Right ventricle myocardium inferior (tissue), 1 donor: ENCODE measurements around the gene BANF2. TPM values are rescaled to one million over a fixed set of nuclear protein-coding genes. Genes with fewer than 3 reads are reported as not detected.

Experiments used
- ATAC-seq: fragments of 200-7000 bp; cut with Tn5 transposase; one replicate; pipeline ENCODE4 v1.9.1; 2020; ENCODE audit warnings: mild to moderate bottlenecking, moderate library complexity
- DNase-seq: peaks from one replicate; pipeline ENCODE4 v3.0.0; 2021; ENCODE audit errors: missing footprints
- intact Hi-C: fragments of 100-400 bp; cut with DNase I; formaldehyde crosslinking; loops from one replicate; pipeline ENCODE4 v1.11.0; 2022
- total RNA-seq: library from RNA; stranded (reverse); fragmentation: NEBNext Ultra II Directional; extraction: Animal tissue kit (Norgen Biotek cat#: 25700); gene quantifications from one replicate; pipeline ENCODE4 v1.2.1, GENCODE V29; 2021
- donor health status: DM: no; HTN: yes; CAD: no; lungs with severe emphysema.

Gene BANF2
- total RNA-seq, 1 donor from 2014 or later = not detected

DNA sequence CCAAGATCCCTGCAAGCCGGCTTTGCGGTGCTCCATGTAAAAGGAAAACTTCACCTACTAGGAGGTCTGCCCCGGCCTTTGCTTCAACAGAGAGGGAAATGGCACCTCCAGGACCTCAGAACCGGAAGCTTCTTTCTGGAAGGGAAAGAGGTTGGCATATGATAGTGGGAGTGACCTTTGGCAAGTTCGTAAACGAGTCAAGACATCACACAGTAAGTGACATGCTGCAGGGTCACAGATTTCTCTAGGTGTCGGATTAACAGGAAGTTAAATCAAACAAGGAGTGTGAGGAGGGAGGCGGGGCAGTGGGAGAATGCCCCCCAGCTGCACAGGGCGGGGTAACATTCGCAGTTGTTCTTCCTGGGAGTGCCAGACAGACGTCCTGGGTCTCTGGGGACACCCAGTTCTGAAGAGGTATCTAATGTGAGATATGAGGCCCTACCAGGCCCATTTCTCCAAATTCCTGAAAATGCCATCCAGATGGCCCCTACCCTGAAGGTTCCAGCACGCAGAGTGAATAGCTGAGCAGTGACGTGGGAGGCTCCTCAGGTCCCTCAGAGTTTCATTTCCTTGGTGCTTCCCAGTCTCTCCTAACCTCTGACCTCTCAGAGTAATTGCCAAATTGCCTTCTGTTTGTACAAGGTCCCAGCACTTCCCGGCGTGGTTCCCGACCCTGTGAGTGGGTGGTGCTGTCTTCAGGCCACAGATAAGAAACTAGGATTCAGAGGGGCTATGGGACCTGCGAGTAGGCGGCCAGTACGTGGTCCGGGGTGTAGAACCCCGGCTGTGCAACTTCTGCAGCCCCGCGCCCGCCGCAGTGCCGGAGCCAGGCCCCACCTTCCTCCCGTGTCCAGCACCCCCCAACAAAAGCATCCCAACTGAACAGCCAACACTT is 19.6 kb upstream of the BANF2 start:
- no peak for ATAC-seq
- intact Hi-C loops = loop anchor here (1.0 to 10.0 kb wide), 5 partner anchors 72 to 315 kb away; no protein-coding TSS in a partner anchor
- DNase-seq = no peak

DNA sequence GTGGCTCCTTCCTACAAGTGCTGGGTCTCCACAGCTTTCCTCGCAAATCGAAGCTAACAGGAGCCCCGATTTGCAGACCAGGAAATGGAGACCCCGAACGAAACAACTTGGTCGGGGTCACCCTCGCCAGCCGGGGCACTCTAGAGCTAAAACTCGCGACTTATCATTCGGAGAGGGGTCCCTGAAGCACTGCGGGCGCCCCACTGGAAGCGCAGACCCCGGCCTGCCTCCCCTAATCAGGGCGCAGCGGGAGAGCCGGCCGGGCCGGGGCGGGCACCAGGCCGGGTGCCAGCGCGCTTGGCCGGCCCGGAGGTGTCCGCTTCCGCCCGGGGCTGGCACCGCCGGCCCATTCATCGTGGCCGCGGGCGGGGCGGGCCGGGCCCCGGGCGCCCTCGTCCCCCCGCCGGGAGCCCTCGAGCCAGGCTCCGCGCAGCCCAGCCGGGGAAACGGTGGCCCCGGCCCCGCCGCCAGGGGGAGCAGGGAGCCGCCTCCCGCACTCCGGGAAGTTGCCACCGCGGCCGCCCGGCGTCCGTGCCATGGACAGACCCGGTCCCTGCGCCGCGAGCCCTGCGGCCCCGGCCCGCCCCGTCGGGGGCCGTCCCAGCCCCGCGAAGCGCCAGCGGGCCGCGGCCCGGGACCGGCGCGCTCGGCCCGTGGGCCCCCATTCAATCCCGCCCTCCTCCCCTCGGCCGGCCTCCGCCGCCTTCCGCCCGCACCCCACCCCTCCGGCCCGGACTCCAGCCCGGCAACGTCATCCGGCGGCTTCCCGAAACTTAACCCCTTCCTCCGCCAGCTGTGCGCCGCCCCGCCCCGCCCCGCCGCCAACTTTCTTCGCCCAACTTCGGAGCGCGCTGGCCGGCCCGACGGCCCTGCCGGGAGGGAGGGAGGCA is 18.7 kb upstream of the BANF2 start:
- peak; percentile 38 for ATAC-seq
- intact Hi-C loops = loop anchor here (5.0 to 10.0 kb wide), 4 partner anchors 71 to 314 kb away; no protein-coding TSS in a partner anchor
- DNase-seq = peak; percentile 93

DNA sequence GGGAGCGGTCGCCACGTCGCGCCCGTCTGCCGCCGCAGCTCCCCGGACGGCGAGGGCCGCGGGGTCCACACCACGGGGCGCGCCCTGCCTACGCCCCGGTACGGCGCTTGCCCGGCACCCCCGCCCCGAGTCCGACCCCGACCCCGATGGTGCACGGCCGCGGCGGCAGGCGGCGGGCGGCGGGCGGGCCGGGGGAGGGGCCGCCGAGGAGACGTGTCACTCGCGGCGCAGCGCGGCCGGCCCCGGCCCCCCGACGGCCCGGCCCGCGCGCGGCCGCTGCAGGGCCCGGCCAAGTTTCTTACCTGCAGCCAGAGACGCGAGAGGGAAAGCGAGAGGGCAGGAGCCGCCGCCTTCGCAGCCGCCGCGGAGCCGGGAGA is 18.1 kb upstream of the BANF2 start:
- DNase-seq (no peak), ATAC-seq (no peak)
- intact Hi-C loops = loop anchor here (5.0 to 10.0 kb wide), 4 partner anchors 71 to 313 kb away; no protein-coding TSS in a partner anchor

DNA sequence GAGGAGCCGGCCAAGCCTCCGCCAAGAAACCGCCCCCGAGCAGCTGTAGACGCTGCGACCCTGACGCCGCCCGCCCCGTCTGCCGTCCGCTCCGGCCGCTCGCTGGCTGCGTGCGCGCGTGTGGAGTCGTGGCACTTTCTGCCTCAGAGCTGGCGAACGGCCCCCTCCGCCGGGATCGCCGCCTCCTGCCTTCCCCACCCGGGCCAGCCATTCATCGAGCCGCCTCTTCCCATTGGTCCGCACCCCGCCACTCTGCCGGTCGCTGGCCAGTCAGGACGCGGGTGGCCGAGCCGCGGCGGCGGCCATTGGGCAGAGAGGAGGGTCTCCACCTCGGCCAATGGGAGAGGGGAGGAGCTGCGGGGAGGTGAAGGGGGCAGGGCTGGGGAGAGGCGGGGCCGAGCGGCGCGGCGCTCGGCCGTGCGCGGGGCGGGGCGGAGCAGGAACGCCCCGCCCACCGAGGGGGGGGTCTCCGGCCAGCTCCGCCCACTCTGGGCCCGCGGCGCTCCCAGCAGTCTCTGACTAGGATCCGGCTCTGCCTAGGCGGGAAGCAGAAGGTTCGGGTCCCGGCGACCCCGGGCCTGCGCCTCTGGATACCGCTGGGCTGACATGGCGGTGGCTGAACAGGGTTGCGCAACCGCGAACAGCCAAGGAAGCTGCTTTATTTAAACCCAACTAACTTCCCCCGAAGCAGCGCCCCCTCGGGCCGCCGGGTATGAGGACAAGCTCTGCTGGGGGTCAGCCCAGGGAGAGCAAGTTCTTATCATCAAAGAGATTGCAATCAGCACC is 17.5 kb upstream of the BANF2 start, which contains the start of gene RRBP1:
RRBP1 (minus strand) TSS at position 140 of the 786 bp plus-strand sequence. CDS start 21,735 bp downstream, outside the sequence.
- DNase-seq (peak; percentile 99), ATAC-seq (peak; percentile 96)
- intact Hi-C loops = loop anchor here (5.0 to 10.0 kb wide), 4 partner anchors 70 to 313 kb away; no protein-coding TSS in a partner anchor

- ATAC-seq (no peak), DNase-seq (no peak)
- intact Hi-C loops = loop anchor here (5.0 to 10.0 kb wide), 4 partner anchors 69 to 312 kb away; no protein-coding TSS in a partner anchor
These were observed 16.9 kb upstream of the BANF2 start for GRCh38 chr20:17682889-17683198.

DNA sequence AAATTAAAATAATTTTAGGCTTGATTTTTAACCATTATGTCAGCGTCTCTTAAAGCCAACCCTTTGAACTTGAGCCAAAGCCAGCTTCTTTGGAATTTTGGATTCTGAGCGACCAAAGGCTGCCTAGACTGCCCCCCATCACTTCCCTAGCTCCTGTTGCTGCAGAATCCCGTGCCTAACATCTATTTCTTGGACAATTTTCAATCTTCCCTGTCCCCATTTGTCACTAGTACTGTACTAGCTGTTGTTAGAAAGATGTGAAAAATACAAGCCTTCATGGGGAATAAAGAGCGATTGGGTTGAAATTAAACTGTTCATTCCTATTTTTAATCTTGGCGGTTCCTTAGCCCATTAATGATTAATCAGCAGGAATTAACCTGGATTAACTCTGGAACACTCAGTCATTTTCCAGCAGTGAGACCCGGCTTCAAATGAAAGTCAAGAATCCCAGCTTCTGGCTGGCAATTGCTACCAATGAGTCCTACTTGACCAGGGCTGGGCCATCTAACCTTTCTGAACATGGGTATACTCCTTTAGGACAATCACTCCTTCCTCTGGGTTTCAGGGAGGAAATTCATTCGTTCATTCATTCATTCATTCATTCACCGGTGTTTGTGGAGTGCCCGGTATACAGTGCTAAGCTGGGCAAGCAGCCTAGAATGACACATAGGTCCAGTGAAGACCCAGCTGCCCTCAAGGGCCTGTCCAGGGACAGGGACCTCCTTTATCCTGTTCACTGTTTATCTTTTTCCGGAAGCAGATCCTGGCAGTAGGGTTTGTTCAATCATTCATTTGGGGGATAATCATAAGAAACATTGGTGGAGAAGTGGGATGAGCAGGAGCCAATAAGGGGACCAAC is 16.3 kb upstream of the BANF2 start:
- ATAC-seq = no peak
- intact Hi-C loops = loop anchor here (5.0 to 10.0 kb wide), 4 partner anchors 69 to 311 kb away; no protein-coding TSS in a partner anchor
- DNase-seq = no peak

DNA sequence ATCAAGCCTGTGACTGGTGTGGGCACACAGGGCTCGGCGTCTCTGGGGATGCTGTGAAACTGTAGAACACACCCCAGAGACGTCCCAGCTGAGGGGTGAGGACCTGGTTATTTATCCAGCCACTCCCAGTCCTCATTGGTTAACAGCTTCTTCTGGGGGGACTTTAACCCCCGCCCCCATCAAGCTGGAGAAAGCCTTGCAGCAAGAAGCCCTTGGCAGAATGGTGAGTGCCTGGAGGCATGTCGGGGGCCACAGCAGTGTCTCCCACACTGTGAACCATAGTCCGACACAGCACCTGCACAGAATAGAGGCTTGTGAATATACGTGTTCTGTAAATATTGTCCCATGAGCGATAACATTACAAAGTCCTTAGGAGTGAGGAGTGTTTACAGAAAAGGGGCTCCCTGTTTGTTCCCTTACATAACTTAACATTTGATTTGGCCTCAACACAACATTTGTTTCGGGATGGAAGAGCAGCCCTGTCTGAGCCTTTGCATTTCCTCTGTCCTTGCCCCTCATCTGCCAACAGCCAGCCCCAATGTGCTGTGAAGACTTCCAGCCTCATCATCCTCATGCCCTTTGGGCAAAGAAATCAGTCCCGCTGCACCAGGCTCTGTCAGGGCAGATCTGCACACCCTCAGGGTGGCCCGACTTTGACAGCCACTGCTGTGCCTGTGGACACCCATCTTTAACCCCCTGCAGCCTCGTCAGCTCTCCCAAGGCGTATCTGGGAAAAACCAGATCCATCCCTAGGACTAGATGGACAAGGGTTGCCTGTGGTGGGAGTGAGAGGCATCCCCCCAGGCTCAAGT is 15.5 kb upstream of the BANF2 start:
- intact Hi-C loops = loop anchor here (5.0 to 10.0 kb wide), 4 partner anchors 68 to 311 kb away; no protein-coding TSS in a partner anchor
- no peak for DNase-seq
- ATAC-seq = no peak

DNA sequence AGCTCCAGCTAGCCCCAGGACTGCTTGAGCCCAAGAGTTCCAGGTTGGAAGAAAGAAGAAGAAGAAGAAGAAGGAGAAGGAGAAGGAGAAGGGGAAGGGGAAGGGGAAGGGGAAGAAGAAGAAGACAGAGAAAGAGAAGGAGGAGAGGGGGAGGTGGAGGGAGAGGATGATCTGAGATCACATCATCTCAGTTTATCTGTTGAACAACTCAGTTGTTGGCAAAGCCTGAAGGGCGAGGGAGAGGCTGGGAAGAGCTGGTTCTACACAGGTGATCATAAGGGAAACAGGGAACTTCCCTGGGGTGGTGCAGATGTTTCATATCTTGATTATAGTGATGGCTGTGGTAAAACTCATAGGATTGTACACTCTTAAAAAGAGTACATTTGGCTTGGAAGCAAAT is 14.6 kb upstream of the BANF2 start:
- ATAC-seq = no peak
- intact Hi-C loops = loop anchor here (10.0 kb wide), 1 partner anchor 310 kb away; no protein-coding TSS in a partner anchor
- DNase-seq = no peak

DNA sequence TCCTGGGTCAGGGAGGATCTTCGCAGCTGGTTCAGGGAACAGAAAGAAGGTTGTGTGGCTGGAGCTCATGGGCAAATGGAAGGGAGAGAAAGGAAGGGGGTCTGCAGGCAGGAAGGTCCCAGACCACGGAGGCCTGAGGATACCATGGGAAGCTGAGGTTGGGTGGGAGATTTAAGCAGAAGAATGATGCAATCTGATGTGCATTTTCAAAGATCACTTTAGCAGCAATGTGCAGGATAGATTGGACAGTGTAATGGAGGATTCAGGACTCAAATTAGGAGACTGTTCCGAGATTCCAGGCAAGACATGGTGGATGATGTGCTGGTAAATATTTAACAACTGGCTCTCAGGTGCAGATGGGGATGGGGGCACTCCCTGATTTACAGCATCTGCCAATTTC is 12.0 kb upstream of the BANF2 start:
- no peak for ATAC-seq
- intact Hi-C loops = loop anchor here (10.0 kb wide), 1 partner anchor 307 kb away; no protein-coding TSS in a partner anchor
- DNase-seq = no peak

- ATAC-seq = no peak
- DNase-seq = no peak
- intact Hi-C loops = loop anchor here (10.0 kb wide), 1 partner anchor 306 kb away; no protein-coding TSS in a partner anchor
These were observed 10.8 kb upstream of the BANF2 start for GRCh38 chr20:17688965-17689364.

- ATAC-seq (no peak), DNase-seq (no peak)
- intact Hi-C loops = no loop called here
These were observed 9.6 kb upstream of the BANF2 start for GRCh38 chr20:17690144-17690543.

DNA sequence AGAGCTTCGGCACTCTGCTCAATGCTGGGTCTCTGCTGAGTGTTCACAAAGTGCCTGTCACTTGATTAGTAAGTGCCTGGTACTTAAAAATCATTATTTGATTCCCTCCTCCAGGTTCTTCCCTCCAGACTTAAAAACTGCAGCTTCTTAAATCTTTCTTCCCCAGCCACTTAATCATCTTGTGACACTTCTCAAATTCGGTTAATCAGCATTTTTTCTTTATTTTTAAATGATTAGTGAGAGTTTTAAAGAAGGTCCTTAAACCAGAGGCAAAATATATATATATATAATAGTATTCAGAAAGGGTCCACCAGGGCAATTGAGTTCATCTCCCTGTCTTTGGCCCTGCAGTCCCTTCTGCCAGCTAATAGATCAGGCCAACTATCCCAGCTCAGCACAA is 8.0 kb upstream of the BANF2 start:
- DNase-seq (no peak), ATAC-seq (no peak)
- intact Hi-C loops = no loop called here

DNA sequence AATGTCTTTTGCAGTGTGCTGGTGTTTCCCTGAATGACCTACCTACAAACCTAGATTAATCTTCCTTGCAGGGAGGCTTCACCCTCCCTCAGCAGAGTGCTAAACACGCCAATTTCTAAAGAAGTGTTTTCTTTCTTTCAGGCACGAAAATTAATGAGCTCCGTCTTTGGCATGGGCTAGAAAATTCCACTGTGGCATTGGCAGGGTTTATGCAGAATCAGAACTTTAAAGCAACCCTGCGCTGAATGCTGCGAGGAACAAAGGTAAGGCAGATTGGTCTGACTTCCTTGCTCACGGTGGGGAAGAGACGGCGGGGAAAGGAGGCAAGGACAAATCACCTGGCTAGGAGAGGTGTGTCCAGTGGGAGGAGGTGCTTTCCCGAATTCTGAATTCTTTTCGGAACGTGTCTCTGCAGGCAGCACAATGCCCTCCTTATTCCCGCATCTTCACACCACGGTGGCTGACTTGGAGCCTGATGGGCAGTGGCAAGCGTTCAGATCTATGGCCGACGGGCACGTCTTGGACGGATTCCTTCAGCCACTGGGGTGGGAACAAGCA is 6.2 kb upstream of the BANF2 start:
- ATAC-seq = no peak
- intact Hi-C loops = no loop called here
- no peak for DNase-seq

- ATAC-seq (no peak), DNase-seq (no peak)
- intact Hi-C loops = no loop called here
These were observed 5.0 kb upstream of the BANF2 start for GRCh38 chr20:17694767-17695166.

DNA sequence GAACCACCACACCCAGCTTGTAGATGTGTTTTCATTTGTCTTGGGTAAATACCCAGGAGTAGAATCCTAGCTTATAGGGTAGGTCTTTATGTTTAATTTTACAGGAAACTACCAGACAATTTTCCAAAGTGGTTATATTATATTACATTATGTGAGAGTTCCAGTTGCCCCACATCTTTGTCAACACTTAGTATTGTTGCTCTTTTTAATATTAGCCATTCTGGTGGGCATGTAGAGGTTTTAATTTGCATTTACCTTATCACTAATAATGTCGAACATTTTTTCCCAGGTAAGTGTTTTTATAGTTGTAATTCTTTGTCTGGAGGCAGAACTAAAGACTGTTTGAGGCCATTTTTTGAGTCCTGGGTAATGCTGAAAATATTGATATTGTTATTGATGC is 3.5 kb upstream of the BANF2 start:
- DNase-seq (no peak), ATAC-seq (no peak)
- intact Hi-C loops = no loop called here

GRCh38 chr20:17697171-17697570 is 2.6 kb upstream of the BANF2 start:
- intact Hi-C loops = no loop called here
- ATAC-seq (no peak), DNase-seq (no peak)
